ENCODE data around the gene SEMA6A.

DNA sequence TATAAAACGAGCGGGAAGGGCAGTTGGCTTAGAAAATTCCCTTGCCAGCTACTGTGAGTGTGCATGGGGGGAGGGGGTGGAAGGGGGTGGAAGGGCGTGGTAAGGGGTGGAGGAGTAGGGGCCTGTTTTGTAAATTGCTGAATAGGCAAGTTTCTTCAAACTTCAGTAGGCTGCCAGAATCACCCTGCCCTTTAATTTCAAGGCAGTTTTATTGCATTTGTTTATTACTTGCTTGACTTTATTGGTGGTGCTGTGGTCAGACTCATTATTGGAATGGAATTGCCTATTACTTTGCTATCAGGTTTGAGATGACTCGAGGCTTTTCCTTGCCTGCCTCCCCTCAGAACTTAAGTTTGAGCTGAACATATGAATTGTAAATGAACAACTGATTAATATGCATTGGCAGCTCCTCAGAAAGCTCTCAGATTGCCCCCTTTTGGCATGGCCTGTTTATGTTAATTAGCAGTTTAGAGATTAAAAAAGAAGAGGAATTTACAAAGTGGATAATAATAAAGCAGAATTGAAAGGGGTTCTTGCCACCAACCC is 76.0 kb downstream of the SEMA6A start:
- TF ChIP-seq POLR2A (IDR thresholded peaks at IDR 0.05) = no peak
- TF ChIP-seq, protein P1, sequence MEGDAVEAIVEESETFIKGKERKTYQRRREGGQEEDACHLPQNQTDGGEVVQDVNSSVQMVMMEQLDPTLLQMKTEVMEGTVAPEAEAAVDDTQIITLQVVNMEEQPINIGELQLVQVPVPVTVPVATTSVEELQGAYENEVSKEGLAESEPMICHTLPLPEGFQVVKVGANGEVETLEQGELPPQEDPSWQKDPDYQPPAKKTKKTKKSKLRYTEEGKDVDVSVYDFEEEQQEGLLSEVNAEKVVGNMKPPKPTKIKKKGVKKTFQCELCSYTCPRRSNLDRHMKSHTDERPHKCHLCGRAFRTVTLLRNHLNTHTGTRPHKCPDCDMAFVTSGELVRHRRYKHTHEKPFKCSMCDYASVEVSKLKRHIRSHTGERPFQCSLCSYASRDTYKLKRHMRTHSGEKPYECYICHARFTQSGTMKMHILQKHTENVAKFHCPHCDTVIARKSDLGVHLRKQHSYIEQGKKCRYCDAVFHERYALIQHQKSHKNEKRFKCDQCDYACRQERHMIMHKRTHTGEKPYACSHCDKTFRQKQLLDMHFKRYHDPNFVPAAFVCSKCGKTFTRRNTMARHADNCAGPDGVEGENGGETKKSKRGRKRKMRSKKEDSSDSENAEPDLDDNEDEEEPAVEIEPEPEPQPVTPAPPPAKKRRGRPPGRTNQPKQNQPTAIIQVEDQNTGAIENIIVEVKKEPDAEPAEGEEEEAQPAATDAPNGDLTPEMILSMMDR (IDR thresholded peaks at IDR 0.05 in 4 of 5, conservative IDR thresholded peaks at IDR 0.05 in 1 of 5) = no peak

Data from gastrocnemius medialis (tissue), 4 donors.